DND-41 (cell line): ENCODE measurements around the gene PAFAH1B2.

ENCODE experiments used
- ATAC-seq: fragments of 200-7000 bp; cut with Tn5 transposase; 3 replicates; pipeline ENCODE4 v1.9.1; 2021; ENCODE audit warnings: low read depth; ENCODE audit not compliant: insufficient read depth
- DNase-seq: peaks from one replicate; pipeline ENCODE4 v3.0.0-alpha.2; 2020
- H2AFZ ChIP-seq: 2 replicates; pipeline ENCODE4 v1.6.0; 2012; ENCODE audit warnings: low read depth, low read length
- H3K27ac ChIP-seq: 2 replicates; pipeline ENCODE4 v1.5.1; 2012; ENCODE audit warnings: low read length, inconsistent platforms
- H3K27me3 ChIP-seq: fragments of 200-600 bp; sonication (generic); 2 replicates; pipeline ENCODE4 v1.6.0; 2012; ENCODE audit warnings: low read length, mild to moderate bottlenecking, inconsistent platforms; ENCODE audit not compliant: insufficient read depth, poor library complexity
- H3K36me3 ChIP-seq: 2 replicates; pipeline ENCODE4 v1.5.1; 2012; ENCODE audit warnings: low read length, inconsistent platforms; ENCODE audit not compliant: insufficient read depth
- H3K4me1 ChIP-seq: 2 replicates; pipeline ENCODE4 v1.5.1; 2012; ENCODE audit warnings: mild to moderate bottlenecking, low read length; ENCODE audit not compliant: insufficient read depth
- H3K4me2 ChIP-seq: 2 replicates; pipeline ENCODE4 v1.6.0; 2012; ENCODE audit warnings: mild to moderate bottlenecking, moderate library complexity, low read length, inconsistent platforms; ENCODE audit not compliant: insufficient read depth
- H3K4me3 ChIP-seq, 2 experiments: fragments of 200-600 bp in 1 of 2; shearing (Covaris generic) in 1 of 2; 2 replicates each; pipeline ENCODE4 v1.5.1; 2012 to 2016; ENCODE audit warnings: inconsistent platforms in 2 of 2, low read length in 2 of 2, mild to moderate bottlenecking in 2 of 2, low read depth in 1 of 2, moderate library complexity in 1 of 2
- H3K79me2 ChIP-seq: 2 replicates; pipeline ENCODE4 v1.6.0; 2012; ENCODE audit warnings: low read length, inconsistent platforms; ENCODE audit not compliant: insufficient read depth
- H3K9ac ChIP-seq: 2 replicates; pipeline ENCODE4 v1.6.0; 2012; ENCODE audit warnings: low read depth, mild to moderate bottlenecking, inconsistent platforms, low read length, moderate library complexity
- H3K9me3 ChIP-seq: 2 replicates; pipeline ENCODE4 v1.5.1; 2012; ENCODE audit warnings: low read length, moderate library complexity, mild to moderate bottlenecking, inconsistent platforms; ENCODE audit not compliant: insufficient read depth, severe bottlenecking
- H4K20me1 ChIP-seq: 2 replicates; pipeline ENCODE4 v1.6.0; 2012; ENCODE audit warnings: low read length; ENCODE audit not compliant: insufficient read depth
- CTCF ChIP-seq: IDR thresholded peaks from 2 replicates; pipeline ENCODE4 v1.5.1; 2012; ENCODE audit warnings: borderline replicate concordance, low read length, moderate library complexity, mild to moderate bottlenecking; ENCODE audit not compliant: poor library complexity, severe bottlenecking; ENCODE audit errors: extremely low read depth
- EZH2 ChIP-seq: IDR thresholded peaks from 3 replicates; pipeline ENCODE4 v1.6.1; 2012; ENCODE audit warnings: borderline replicate concordance, low read depth, mild to moderate bottlenecking, moderate library complexity, low read length, inconsistent platforms; ENCODE audit not compliant: severe bottlenecking

The PAFAH1B2 gene

GRCh38 chr11:117096201-117096991 is 47.7 kb upstream of the PAFAH1B2 start:
- DNase-seq (peak; percentile 29), ATAC-seq (peak; percentile 14; the same call in 1 of the 3 replicates)
- Histone ChIP-seq H3K9me3 (no peaks in the 10 kb centered on the region), H3K27me3 (no peaks in the 10 kb centered on the region), H4K20me1 (peaks cover 12% of the 10 kb centered on the region; the same call in 1 of the 2 replicates), H3K4me3 (peak overlapping the region in 1 of 2 experiments; percentile 85; a peak in 3 of 4 replicates), H3K9ac (peak overlapping the region; percentile 87; the same call in 1 of the 2 replicates), H3K4me2 (peak overlapping the region; percentile 73), H3K4me1 (peaks cover 32% of the 10 kb centered on the region), H2AFZ (no peak overlapping the region), H3K36me3 (no peaks in the 10 kb centered on the region), H3K27ac (no peak overlapping the region), H3K79me2 (peaks cover 66% of the 10 kb centered on the region)
- TF ChIP-seq EZH2 (no peak), CTCF (no peak)

DNA sequence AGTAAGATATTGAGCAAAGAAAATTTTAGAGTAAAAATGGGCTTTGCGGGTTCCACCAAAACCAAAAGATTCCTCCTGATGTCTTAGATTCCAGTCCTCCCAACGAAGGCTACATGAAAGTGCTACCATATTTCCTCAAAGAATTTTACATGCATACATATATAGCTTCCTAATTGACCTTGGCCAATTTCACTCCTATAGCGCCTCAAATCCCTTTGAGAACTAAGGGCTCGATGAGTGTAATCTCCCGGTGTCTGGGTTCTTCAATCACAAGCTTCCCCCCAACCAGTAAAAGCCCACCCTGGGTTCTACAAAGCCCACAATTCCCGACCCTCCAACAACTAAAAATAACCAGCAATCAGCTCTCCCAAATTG is 47.1 kb upstream of the PAFAH1B2 start:
- H2AFZ ChIP-seq = no peak overlapping the region; the same call in 1 of the 2 replicates
- H3K4me3 ChIP-seq = peak overlapping the region; percentile 59 to 85; a peak in 3 of 4 replicates
- no peaks in the 10 kb centered on the region for H3K27me3 ChIP-seq
- peak overlapping the region; percentile 87 for H3K9ac ChIP-seq
- H3K36me3 ChIP-seq = no peaks in the 10 kb centered on the region
- DNase-seq (no peak), ATAC-seq (no peak)
- H3K4me2 ChIP-seq = peak overlapping the region; percentile 73
- TF ChIP-seq EZH2 = no peak
- no peak for TF ChIP-seq CTCF
- H3K9me3 ChIP-seq = no peaks in the 10 kb centered on the region
- peaks cover 32% of the 10 kb centered on the region for H3K4me1 ChIP-seq
- peaks cover 61% of the 10 kb centered on the region for H3K79me2 ChIP-seq
- no peak overlapping the region; the same call in 1 of the 2 replicates for H3K27ac ChIP-seq
- H4K20me1 ChIP-seq = peaks cover 8% of the 10 kb centered on the region; the same call in 1 of the 2 replicates

DNA sequence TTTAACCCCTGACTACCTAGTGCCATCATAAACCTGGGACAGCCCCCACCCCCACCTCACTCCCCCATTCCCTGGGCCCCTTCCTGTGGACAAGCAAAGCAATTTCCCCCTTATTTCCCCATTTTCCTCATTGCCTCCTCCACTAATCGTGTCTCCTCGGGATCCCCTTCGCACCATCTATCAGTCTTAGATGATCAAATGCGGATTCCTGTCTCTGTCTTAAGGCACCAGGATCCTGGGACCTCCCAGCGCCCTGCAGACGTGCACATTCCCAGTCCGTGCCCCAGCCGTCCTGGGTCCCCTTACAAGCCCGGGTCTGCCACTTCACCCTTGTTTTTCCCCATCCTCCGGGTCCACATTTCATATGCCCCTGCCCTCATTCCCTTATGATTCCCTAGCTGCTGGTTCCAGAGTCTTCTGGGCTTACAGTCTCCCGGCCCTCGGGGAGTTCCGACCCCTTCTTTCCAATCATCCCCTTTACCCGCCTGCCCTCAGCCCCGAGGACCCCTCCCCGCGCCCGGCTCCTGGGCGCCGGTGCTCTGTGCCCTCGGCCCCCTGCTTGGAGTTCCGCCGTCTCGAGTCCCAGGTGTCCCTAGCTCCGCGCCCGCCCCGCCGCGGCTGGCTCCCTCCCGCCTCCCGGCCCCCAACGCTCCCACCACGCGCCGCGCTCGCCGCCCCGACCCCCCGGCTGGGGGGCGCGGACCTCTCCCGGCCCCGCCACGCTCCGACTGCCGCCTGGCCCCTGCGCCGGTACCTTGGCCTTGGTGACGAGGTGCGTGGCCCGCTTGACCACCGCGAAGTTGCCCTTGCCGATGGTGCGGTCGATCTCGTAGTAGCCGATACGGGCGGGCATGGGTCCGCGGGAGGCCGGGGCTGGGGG is 46.5 kb upstream of the PAFAH1B2 start:
- Histone ChIP-seq H3K4me2 (peak overlapping the region; percentile 73), H3K79me2 (peaks cover 54% of the 10 kb centered on the region), H2AFZ (peak overlapping the region; percentile 87), H3K27ac (peak overlapping the region; percentile 74), H3K9ac (peak overlapping the region; percentile 87), H3K36me3 (no peaks in the 10 kb centered on the region), H4K20me1 (peaks cover 6% of the 10 kb centered on the region; the same call in 1 of the 2 replicates), H3K4me3 (peak overlapping the region; percentile 59 to 85; a peak in 3 of 4 replicates), H3K4me1 (peaks cover 32% of the 10 kb centered on the region), H3K9me3 (no peaks in the 10 kb centered on the region), H3K27me3 (no peaks in the 10 kb centered on the region)
- peak; percentile 62 for ATAC-seq
- DNase-seq = peak; percentile 56
- TF ChIP-seq CTCF (no peak), EZH2 (no peak)
